Measurements from ENCODE around the gene NR1I3. TPM values are rescaled to one million over a fixed set of nuclear protein-coding genes. Genes with fewer than 3 reads are reported as not detected.

The NR1I3 gene
- polyA plus RNA-seq, 1 experiment: not detected

DNA sequence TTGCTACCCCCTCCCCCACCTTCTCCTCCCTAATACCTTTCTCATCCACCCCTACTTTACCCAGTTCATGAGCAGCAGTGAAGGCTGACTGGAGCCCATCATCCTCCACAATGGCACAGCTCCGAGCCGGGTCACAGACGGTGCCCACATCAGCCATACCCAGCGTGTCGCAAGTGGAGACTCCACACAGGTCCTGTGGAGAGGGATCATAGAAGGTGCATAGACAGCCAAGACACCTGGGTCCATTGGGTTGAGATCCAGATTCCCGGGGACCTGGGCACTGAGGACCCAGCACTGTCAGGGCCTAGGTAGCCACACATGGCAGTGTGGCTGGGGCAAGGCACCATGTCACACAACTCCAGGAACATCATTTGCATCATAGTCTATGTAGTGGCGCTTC lies 41.9 kb downstream of the NR1I3 start:
- ChIA-PET CTCF (interaction anchor here (0.9 kb wide), 1 partner anchor 15 kb away, joined by 5 read pairs; no protein-coding TSS in a partner anchor), POLR2A (no interaction called here)
- TF ChIP-seq, protein P1, sequence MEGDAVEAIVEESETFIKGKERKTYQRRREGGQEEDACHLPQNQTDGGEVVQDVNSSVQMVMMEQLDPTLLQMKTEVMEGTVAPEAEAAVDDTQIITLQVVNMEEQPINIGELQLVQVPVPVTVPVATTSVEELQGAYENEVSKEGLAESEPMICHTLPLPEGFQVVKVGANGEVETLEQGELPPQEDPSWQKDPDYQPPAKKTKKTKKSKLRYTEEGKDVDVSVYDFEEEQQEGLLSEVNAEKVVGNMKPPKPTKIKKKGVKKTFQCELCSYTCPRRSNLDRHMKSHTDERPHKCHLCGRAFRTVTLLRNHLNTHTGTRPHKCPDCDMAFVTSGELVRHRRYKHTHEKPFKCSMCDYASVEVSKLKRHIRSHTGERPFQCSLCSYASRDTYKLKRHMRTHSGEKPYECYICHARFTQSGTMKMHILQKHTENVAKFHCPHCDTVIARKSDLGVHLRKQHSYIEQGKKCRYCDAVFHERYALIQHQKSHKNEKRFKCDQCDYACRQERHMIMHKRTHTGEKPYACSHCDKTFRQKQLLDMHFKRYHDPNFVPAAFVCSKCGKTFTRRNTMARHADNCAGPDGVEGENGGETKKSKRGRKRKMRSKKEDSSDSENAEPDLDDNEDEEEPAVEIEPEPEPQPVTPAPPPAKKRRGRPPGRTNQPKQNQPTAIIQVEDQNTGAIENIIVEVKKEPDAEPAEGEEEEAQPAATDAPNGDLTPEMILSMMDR (IDR thresholded peaks at IDR 0.05; ENCODE audit: insufficient read depth, low read depth, low read length): no peak
- Histone ChIP-seq H3K27me3 (ENCODE audit: control insufficient read depth, insufficient read depth, low read length) (no peaks in the 10 kb centered on the region), H3K36me3 (ENCODE audit: control insufficient read depth, insufficient read depth, low read length) (peaks cover 14% of the 10 kb centered on the region), H3K4me3 (ENCODE audit: low read depth, low read length) (no peak overlapping the region)
- no peak for DNase-seq (ENCODE audit: low read depth)

DNA sequence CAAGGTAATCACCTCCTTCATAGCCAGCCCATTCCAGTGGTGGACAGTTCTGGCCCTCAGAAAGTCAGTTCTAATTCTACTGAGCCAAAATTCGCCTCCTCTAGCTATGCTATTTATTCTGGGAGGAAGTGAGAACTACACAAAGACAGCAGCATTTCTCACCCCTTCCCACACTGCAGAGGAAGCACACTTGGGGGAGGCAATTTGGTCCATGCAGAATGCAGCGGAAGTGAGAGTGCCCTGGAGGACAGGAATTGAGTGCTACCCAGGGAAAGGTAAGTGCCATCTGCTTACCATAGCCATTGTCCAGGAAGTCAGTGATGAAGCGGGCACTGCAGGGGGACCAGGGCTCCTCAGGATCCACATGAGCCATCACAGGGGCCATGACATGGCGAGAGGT lies 42.8 kb downstream of the NR1I3 start:
- no peak for DNase-seq (ENCODE audit: low read depth)
- CTCF ChIA-PET: interaction anchor here (1.5 to 6.1 kb wide), 4 partner anchors 14 to 187 kb away, joined by 6 to 49 read pairs (median 20); partner anchors contain the start of genes APOA2, B4GALT3 and TOMM40L
- H3K4me3 ChIP-seq (ENCODE audit: low read depth, low read length): no peak overlapping the region
- TF ChIP-seq, protein P1 (IDR thresholded peaks at IDR 0.05; ENCODE audit: insufficient read depth, low read depth, low read length): no peak
- no peaks in the 10 kb centered on the region for H3K27me3 ChIP-seq (ENCODE audit: control insufficient read depth, insufficient read depth, low read length)
- peaks cover 18% of the 10 kb centered on the region for H3K36me3 ChIP-seq (ENCODE audit: control insufficient read depth, insufficient read depth, low read length)
- POLR2A ChIA-PET: no interaction called here

DNA sequence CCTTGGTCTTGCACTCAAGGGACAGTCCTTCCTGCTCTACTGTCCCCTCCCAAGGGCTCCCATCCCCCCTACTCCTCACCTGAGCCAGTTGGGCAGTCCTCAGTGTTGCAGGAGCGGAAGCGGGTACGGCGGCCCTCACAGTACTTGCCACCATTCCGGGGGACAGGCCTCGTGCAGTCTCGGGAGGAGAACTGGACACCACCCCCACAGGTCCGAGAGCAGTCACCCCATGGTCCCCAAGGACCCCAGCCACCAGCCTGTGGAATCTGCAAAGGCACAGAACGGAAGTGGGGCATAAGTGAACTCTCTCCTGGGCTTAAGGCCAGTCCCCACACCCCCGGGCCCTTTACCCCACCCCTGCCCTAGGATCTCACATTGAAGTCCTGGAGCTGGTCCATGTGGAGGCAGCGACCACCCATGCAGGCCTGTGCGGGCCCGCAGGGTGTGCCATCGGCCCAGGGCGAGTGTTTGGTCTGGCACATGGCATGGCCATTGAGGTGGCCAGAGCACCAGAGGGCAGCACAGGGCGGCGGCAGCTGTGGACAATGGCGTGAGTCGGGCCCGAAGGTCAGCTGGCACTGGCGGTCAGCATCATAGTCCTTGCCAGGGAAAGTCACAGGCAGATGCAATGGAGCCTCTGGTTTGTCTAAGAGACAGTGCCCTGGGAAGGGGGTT lies 44.3 kb downstream of the NR1I3 start:
- Histone ChIP-seq H3K27me3 (ENCODE audit: control insufficient read depth, insufficient read depth, low read length) (no peaks in the 10 kb centered on the region), H3K4me3 (ENCODE audit: low read depth, low read length) (no peak overlapping the region), H3K36me3 (ENCODE audit: control insufficient read depth, insufficient read depth, low read length) (peaks cover 18% of the 10 kb centered on the region)
- TF ChIP-seq, protein P1 (IDR thresholded peaks at IDR 0.05; ENCODE audit: insufficient read depth, low read depth, low read length): no peak
- DNase-seq (ENCODE audit: low read depth): no peak
- ChIA-PET POLR2A (no interaction called here), CTCF (interaction anchor here (0.8 to 6.1 kb wide), 12 partner anchors 8 to 195 kb away, joined by 3 to 49 read pairs (median 6); partner anchors contain the start of genes APOA2, B4GALT3, NDUFS2 and TOMM40L)

DNA sequence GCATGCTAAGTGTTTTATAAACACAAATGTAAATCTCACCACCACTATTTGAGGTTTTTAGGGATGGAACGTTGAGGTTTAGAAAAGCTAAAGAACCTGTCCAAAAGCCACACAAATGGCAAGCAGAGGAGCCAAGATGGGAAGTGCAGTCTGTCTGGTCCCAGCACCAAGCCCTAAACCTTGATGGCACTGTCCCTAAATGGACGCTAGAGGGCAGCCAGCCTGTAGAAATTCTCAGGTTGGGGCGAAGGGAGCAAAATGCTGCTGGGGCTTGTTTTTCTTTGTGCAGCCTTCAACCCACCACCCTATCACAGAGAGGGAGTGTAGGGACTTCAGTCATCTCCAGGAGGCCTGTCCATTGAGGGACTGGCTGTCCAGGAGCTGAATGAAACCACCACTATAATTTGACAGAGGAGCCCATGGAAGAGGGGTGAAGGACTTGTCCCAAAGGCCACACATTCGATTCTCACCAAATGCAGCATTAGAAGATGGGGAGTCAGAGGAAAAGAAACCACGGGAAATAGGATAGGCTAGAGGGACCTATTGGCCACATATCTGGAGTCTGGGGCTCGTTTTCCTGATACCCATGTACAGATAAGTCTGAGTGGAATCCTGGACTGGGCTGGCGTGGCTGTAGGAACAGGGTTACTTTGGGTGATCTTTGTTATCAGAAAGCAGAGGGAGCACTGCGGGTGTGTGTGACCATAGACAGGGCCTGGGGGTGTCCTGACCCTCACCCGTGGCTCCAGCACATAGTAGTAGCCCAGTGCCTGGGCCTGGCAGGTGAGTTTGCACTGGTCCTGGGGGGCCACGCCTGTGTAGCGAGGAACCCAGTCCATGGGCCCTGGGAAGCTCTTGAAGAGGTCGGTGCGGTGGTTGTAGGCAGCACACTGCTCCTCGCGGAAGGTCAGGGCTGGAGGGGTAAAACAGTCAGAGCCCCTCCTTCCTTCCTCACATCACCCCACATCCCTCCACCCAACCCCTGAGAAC lies 45.2 kb downstream of the NR1I3 start:
- ChIA-PET POLR2A (no interaction called here), CTCF (interaction anchor here (0.7 to 6.1 kb wide), 23 partner anchors 9 to 197 kb away, joined by 3 to 49 read pairs (median 4); partner anchors contain the start of genes APOA2, NDUFS2, PPOX and TOMM40L)
- TF ChIP-seq, protein P1 (IDR thresholded peaks at IDR 0.05; ENCODE audit: insufficient read depth, low read depth, low read length): peak; percentile 93
- Histone ChIP-seq H3K4me3 (ENCODE audit: low read depth, low read length) (no peak overlapping the region), H3K36me3 (ENCODE audit: control insufficient read depth, insufficient read depth, low read length) (peaks cover 18% of the 10 kb centered on the region), H3K27me3 (ENCODE audit: control insufficient read depth, insufficient read depth, low read length) (no peaks in the 10 kb centered on the region)
- DNase-seq (ENCODE audit: low read depth): no peak

DNA sequence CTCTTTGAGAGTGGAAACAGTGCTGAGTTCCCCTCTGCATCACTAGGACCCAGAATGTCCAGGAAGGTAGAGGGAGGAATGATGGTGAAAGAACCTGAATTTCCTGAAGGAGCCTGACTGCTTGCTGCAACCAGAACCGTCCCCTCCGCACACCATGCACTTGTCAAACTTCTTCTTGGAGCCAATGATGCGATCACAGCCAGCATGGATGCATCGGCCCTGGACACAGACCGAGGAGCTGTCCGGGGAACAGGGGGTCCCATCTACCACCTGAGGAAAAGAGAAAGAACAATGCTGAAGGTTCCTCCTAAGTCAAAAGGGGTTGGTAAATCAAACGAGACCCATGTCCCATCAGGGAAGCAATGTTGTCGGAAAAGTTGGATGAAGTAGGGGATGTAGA lies 46.0 kb downstream of the NR1I3 start:
- ChIA-PET CTCF (interaction anchor here (0.7 to 6.1 kb wide), 20 partner anchors 10 to 198 kb away, joined by 3 to 49 read pairs (median 4); partner anchors contain the start of genes APOA2, NDUFS2, PPOX and TOMM40L), POLR2A (no interaction called here)
- peaks cover 18% of the 10 kb centered on the region for H3K36me3 ChIP-seq (ENCODE audit: control insufficient read depth, insufficient read depth, low read length)
- DNase-seq (ENCODE audit: low read depth): no peak
- TF ChIP-seq, protein P1 (IDR thresholded peaks at IDR 0.05; ENCODE audit: insufficient read depth, low read depth, low read length): no peak
- no peaks in the 10 kb centered on the region for H3K27me3 ChIP-seq (ENCODE audit: control insufficient read depth, insufficient read depth, low read length)
- no peak overlapping the region for H3K4me3 ChIP-seq (ENCODE audit: low read depth, low read length)

Measured in BJ (cell line).